Right cardiac atrium (tissue), 5 donors: ENCODE measurements around the gene ERCC6L2. TPM values are rescaled to one million over a fixed set of nuclear protein-coding genes. Genes with fewer than 3 reads are reported as not detected.

Experiments used
- ATAC-seq, 2 donors: fragments of 200-7000 bp; cut with Tn5 transposase; one replicate each; pipeline versions ENCODE4 v1.8.0 to v1.9.1; 2020; ENCODE audit warnings: moderate library complexity in 2 of 2, mild to moderate bottlenecking in 1 of 2
- DNase-seq, 3 donors: peaks; one replicate each; pipeline ENCODE4 v3.0.0-alpha.2; 2020
- H3K27ac ChIP-seq: one replicate; pipeline ENCODE4 v1.5.1; 2013; ENCODE audit warnings: mild to moderate bottlenecking, low read length, control low read depth, moderate library complexity
- H3K27me3 ChIP-seq: one replicate; pipeline ENCODE4 v1.6.1; 2013; ENCODE audit not compliant: control insufficient read depth, insufficient read depth
- H3K4me1 ChIP-seq: one replicate; pipeline ENCODE4 v1.6.1; 2013; ENCODE audit warnings: low read length; ENCODE audit not compliant: control insufficient read depth, insufficient read depth
- H3K4me3 ChIP-seq: one replicate; pipeline ENCODE4 v1.5.1; 2013; ENCODE audit warnings: low read length, control low read depth
- H3K9me3 ChIP-seq: one replicate; pipeline ENCODE4 v1.6.1; 2013; ENCODE audit warnings: low read length; ENCODE audit not compliant: control insufficient read depth
- WGBS: extraction: QIAGEN DNeasy Blood & Tissue Kit; methylation state at CpG from one replicate; pipeline ENCODE4 v1.1.7; 2013; 5-methylcytosine and 5-hydroxymethylcytosine counted together
- intact Hi-C, 4 donors: fragments of 100-400 bp; cut with DNase I; formaldehyde crosslinking; loops; one replicate each; pipeline versions ENCODE4 v1.11.0 to v1.14.0; 2022 to 2023
- polyA plus RNA-seq: library from polyadenylated mRNA; stranded (reverse); fragments of 200-250 nt; gene quantifications from one replicate; pipeline ENCODE4 v1.2.3, GENCODE V29; 2013
- total RNA-seq, 4 donors: library from RNA; stranded (reverse); fragmentation: NEBNext Ultra II Directional; extraction: Animal tissue kit (Norgen Biotek cat#: 25700); gene quantifications; one replicate each; pipeline ENCODE4 v1.2.1, GENCODE V29; 2021
- donor health status: healthy with polysubstance abuse.
- donor health status: DM: no; HTN: yes; CAD: no.
- donor health status: DM: no; HTN: no; CAD: no.
- donor health status: DM: no; HTN: yes; CAD: no; lungs with severe emphysema.
- donor health status: DM: yes; HTN: yes; CAD: no.

The ERCC6L2 gene
- total and polyA plus RNA-seq, 5 donors, result 6.8 to 41.0 (median 34.4) TPM

GRCh38 chr9:95892690-95893089 lies 17.2 kb downstream of the ERCC6L2 start:
- H3K4me3 ChIP-seq, result no peak overlapping the region
- intact Hi-C loops, result no loop called here
- no peaks in the 10 kb centered on the region for H3K9me3 ChIP-seq
- H3K27ac ChIP-seq, result no peak overlapping the region
- no peaks in the 10 kb centered on the region for H3K4me1 ChIP-seq
- H3K27me3 ChIP-seq, result no peaks in the 10 kb centered on the region
- ATAC-seq, result no peak
- 100% methylated on average over 2 of the region's 2 CpGs for WGBS
- DNase-seq, result no peak

DNA sequence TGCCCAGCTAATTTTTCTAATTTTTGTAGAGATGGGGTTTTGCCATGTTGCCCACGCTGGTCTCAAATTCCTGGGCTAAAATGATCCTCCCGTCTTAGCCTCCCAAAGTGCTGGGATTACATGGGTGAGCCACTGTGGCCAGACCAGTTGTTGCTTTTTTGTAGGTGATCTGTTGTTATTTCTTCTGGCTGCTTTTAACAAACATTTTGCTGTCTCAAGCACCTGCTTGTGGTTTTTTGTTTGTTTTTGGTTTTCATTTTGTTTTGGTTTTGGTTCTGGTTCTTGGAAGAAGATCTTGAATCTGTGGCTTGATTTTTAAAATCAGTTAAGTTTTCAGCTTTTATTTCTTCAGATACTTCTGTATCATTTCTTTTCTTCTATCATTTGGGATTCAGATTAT lies 21.1 kb downstream of the ERCC6L2 start:
- WGBS, result 99% methylated on average over 2 of the region's 2 CpGs
- intact Hi-C loops, result no loop called here
- DNase-seq (no peak), ATAC-seq (no peak)
- H3K4me1 ChIP-seq, result peaks cover 2% of the 10 kb centered on the region
- no peaks in the 10 kb centered on the region for H3K9me3 ChIP-seq
- H3K27me3 ChIP-seq, result no peaks in the 10 kb centered on the region
- no peak overlapping the region for H3K27ac ChIP-seq
- H3K4me3 ChIP-seq, result no peak overlapping the region

DNA sequence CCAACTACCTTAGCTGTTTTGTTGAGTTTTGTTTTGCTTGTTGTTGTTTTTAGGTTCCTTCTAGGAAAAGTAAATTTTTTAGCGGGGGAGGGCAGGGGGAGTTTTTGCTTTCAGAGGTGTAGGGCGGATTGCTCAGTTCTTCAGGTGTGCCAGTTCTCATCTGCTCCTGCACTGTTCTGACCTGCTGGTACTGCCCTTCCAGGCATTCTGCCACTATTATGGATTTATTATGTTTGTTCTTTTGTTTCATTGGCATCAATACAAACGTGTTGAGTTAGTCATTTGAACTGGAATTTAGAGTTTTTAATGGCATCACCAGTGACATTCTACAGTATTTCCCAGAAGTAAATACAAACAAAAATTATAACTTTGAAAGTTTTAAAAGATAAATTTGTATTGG lies 26.0 kb downstream of the ERCC6L2 start:
- Histone ChIP-seq H3K4me1 (peaks cover 2% of the 10 kb centered on the region), H3K9me3 (no peaks in the 10 kb centered on the region), H3K4me3 (no peak overlapping the region), H3K27ac (no peak overlapping the region), H3K27me3 (no peaks in the 10 kb centered on the region)
- ATAC-seq, result no peak
- intact Hi-C loops, result no loop called here
- no peak for DNase-seq
- 85% methylated on average over 3 of the region's 3 CpGs for WGBS

- intact Hi-C loops, result no loop called here
- no peak for DNase-seq
Measured at GRCh38 chr9:95903398-95903797, 27.9 kb downstream of the ERCC6L2 start.

DNA sequence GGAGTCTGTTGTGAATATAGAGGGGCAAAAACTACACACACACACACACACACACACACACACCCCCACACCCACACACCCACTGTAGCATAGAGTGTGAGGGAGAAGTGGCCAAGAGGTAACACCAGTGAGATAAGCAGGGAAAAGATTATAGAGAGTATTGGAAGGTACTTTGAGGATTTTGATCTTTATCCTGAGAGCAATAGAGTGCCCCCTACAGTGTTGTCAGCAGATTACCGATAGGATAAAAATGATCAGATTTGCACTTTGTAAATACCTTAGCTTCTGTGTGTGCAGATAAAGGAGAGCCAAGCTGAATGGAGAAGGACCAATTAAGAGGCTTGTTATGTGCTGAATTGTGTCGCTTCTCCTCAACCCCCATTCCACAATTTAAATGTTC lies 32.3 kb downstream of the ERCC6L2 start:
- no peaks in the 10 kb centered on the region for H3K27me3 ChIP-seq
- no peaks in the 10 kb centered on the region for H3K4me1 ChIP-seq
- intact Hi-C loops, result no loop called here
- no peak for ATAC-seq
- no peak overlapping the region for H3K4me3 ChIP-seq
- no peak for DNase-seq
- WGBS, result 85% methylated on average over 2 of the region's 2 CpGs
- no peaks in the 10 kb centered on the region for H3K9me3 ChIP-seq
- H3K27ac ChIP-seq, result no peak overlapping the region

More at GRCh38 chr9:95903398-95903797, 27.9 kb downstream of the ERCC6L2 start:
- Histone ChIP-seq H3K4me3 (no peak overlapping the region), H3K9me3 (no peaks in the 10 kb centered on the region), H3K4me1 (peaks cover 2% of the 10 kb centered on the region), H3K27me3 (no peaks in the 10 kb centered on the region), H3K27ac (no peak overlapping the region)
- ATAC-seq, result no peak

- H3K27me3 ChIP-seq, result no peaks in the 10 kb centered on the region
- DNase-seq (no peak), ATAC-seq (no peak)
- WGBS, result 96% methylated on average over 3 of the region's 3 CpGs
- H3K9me3 ChIP-seq, result no peaks in the 10 kb centered on the region
- H3K4me1 ChIP-seq, result no peaks in the 10 kb centered on the region
- intact Hi-C loops, result no loop called here
- no peak overlapping the region for H3K4me3 ChIP-seq
- H3K27ac ChIP-seq, result no peak overlapping the region
Measured at GRCh38 chr9:95910023-95910707, 34.7 kb downstream of the ERCC6L2 start.

DNA sequence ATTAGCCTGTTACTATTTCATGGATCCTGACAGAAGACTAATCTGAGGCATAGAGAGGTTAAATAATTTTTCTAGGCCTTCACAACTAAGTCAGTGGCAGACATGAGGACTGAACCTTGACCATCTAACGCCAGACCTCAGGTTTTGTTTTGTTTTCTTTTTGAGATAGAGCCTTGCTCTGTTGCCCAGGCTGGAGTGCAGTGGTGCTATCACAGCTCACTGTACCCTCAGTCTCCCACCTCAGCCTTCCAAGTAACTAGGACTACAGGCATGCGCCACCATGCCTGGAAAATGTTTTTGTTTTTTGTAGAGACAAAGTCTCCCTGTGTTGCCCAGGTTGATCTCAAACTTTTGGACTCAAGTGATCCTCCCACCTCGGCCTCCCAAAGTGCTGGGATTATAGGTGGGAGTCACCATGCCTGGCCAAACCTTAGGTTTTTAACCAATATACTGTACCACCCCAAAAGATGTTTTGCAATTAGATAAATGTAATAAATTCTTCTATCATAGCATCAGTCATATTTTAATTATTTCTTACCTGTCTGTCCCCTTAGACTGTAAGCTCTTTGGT lies 35.4 kb downstream of the ERCC6L2 start:
- no peaks in the 10 kb centered on the region for H3K27me3 ChIP-seq
- intact Hi-C loops, result no loop called here
- H3K4me3 ChIP-seq, result no peak overlapping the region
- DNase-seq, result no peak
- H3K9me3 ChIP-seq, result no peaks in the 10 kb centered on the region
- no peaks in the 10 kb centered on the region for H3K4me1 ChIP-seq
- no peak for ATAC-seq
- no peak overlapping the region for H3K27ac ChIP-seq
- 93% methylated on average over 3 of the region's 3 CpGs for WGBS

DNA sequence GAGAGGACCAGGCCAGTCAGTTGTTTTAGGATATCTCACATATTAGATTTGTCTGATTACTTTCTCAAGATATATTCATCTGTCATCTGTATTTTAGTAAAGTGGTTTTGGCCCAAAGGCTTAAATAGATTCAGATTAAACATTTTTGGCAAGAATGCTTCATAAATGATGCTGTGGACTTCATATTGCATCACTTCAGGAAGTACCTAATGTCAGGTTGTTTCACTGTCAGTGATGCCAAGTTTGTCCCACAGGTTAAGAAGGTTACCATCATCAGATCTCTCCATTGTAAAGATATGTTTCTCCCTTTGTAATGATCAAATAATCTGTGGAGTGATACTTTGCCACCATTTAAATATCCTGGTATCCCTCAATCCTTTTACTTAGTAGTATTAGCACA lies 37.3 kb downstream of the ERCC6L2 start:
- intact Hi-C loops, result no loop called here
- no peak for DNase-seq
- H3K4me1 ChIP-seq, result no peaks in the 10 kb centered on the region
- no peaks in the 10 kb centered on the region for H3K9me3 ChIP-seq
- ATAC-seq, result no peak
- no peak overlapping the region for H3K27ac ChIP-seq
- no peak overlapping the region for H3K4me3 ChIP-seq
- no peaks in the 10 kb centered on the region for H3K27me3 ChIP-seq

DNA sequence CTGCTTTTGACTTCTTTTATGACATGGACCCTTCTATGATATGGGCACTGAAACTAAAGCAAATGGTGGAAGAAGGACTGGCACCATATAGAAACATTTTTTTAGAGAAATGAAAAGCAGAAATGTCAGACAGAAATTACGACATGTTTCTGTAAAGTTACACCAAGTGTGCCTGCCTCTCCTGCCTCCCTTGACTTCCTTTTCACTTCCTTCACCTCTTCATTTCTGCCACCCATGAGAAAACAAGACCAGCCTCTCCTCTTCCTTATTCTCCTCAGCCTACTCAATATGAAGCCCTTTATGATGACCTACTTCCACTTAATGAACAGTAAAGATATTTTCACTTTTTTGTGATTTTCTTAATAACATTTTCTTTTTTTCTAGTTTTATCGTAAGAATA lies 44.5 kb downstream of the ERCC6L2 start:
- WGBS, result 91% methylated on average over 2 of the region's 2 CpGs
- no peak for DNase-seq
- Histone ChIP-seq H3K27ac (no peak overlapping the region), H3K9me3 (no peaks in the 10 kb centered on the region), H3K4me1 (no peaks in the 10 kb centered on the region), H3K27me3 (no peaks in the 10 kb centered on the region), H3K4me3 (no peak overlapping the region)
- intact Hi-C loops, result no loop called here
- no peak for ATAC-seq

DNA sequence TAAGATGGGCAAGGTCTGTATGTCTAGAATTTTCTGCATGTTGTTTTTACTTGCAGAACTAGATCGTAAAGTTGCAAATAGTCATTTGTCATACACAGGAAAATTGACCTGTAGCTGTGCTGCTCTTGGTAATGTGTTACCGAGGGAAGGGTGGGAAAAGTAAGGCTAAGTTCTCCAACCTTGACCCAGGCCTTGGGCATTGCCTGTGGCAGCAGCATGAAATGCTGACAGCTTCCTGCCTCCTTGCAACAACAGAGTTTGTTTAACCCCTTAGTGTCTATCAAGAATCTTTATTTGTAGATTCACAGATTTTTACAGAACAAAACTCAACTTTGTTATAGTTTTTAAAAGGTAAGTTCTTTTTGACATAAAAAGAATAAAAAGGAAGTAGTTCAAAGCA lies 48.3 kb downstream of the ERCC6L2 start:
- Histone ChIP-seq H3K4me1 (no peaks in the 10 kb centered on the region), H3K4me3 (no peak overlapping the region), H3K27me3 (no peaks in the 10 kb centered on the region), H3K9me3 (no peaks in the 10 kb centered on the region), H3K27ac (no peak overlapping the region)
- intact Hi-C loops, result no loop called here
- ATAC-seq (no peak), DNase-seq (no peak)
- 72% methylated on average over 2 of the region's 2 CpGs for WGBS

DNA sequence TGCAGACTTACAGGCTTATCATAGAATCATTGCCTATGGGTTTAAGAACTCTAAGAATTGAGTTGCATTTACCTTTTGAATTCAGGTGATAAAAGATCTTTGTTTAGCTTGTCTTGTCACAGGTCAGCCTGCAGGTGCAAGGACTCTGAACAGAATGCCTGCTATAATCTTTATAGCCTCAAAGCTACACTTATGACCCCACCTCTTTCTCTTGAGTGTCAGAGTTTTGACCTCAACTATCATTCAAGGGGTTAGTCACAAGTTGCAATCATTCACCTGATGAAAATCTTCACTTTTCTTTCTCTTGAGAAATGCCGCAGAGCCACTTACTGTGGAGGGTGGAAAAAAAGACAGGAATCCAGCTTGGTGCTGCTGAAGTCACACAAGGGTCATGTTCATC lies 49.5 kb downstream of the ERCC6L2 start:
- H3K27ac ChIP-seq, result no peak overlapping the region

More for the DNA sequence above, 49.5 kb downstream of the ERCC6L2 start:
- no peaks in the 10 kb centered on the region for H3K4me1 ChIP-seq
- 95% methylated on average over 1 of the region's 1 CpG for WGBS
- H3K9me3 ChIP-seq, result no peaks in the 10 kb centered on the region
- no peak overlapping the region for H3K4me3 ChIP-seq
- no peaks in the 10 kb centered on the region for H3K27me3 ChIP-seq
- ATAC-seq (no peak), DNase-seq (no peak)
- intact Hi-C loops, result no loop called here
